Epithelial cell of prostate (primary cell): ENCODE data around the gene TRMT1.
A peak's percentile ranks its signal among the peaks of the same experiment; 100 is the strongest.

Experiments
- DNase-seq: peaks from one replicate; pipeline ENCODE4 v3.0.0-alpha.2; 2011; ENCODE audit warnings: low read depth, low spot score
- H3K27ac ChIP-seq: fragments of 450-650 bp; 2 replicates; pipeline ENCODE4 v1.5.1; 2017; ENCODE audit warnings: mild to moderate bottlenecking

TRMT1 gene

DNA sequence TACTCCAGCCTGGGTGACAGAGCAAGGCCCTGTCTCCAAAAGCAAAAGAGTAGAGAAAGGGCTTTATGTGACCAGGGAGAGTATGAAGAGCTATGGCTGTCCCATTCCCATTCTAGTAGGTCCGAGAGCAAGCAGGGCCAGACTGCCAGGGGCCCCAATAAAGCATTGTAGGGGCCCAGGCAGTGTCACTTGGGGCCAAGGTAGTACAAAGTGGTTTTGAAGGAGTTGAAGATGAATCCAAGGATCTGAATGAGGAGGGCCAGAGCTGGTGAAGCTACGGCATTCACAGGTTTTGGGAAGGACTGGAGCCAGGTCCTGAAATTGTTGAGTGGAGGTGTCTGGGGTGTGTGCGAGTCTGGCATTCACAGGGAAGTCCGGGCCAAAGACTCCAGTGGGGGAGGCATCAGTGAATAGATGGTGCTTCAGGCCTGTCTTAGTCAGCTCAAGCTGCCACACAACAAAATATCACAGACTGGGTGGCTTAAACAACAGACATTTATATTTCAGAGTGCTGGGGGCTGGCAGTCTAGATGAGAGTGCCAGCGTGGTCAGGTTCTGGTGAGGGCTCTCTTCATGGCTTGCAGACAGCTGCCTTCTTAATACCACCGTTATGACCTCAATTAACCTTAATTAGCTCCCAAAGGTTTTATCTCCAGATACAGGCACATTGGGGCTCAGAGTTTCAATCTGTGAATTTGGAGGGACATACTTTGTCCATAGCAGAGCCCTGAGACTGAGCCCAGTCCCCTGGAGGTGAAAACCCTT lies 11.5 kb upstream of the TRMT1 start:
- DNase-seq = no peak
- no peak overlapping the region for H3K27ac ChIP-seq

DNA sequence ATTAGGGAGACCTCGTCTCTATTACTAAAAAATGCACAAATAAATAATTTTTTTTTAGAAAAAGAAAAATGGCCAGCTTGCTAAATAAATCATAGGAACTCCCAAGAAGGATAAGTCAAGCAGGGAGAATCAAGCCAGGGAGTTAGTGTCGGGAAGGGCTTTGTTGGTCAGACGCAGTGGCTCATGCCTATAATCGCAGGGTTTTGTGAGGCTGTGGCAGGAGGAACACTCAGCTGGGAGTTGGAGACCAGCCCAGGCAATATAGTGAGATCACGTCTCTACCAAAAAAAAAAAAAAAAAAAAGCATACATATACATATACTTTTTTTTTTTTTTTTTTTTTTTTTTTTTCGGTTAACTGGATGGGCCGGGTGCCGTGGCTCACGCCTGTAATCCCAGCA lies 10.5 kb upstream of the TRMT1 start:
- no peak for DNase-seq
- no peak overlapping the region for H3K27ac ChIP-seq

DNA sequence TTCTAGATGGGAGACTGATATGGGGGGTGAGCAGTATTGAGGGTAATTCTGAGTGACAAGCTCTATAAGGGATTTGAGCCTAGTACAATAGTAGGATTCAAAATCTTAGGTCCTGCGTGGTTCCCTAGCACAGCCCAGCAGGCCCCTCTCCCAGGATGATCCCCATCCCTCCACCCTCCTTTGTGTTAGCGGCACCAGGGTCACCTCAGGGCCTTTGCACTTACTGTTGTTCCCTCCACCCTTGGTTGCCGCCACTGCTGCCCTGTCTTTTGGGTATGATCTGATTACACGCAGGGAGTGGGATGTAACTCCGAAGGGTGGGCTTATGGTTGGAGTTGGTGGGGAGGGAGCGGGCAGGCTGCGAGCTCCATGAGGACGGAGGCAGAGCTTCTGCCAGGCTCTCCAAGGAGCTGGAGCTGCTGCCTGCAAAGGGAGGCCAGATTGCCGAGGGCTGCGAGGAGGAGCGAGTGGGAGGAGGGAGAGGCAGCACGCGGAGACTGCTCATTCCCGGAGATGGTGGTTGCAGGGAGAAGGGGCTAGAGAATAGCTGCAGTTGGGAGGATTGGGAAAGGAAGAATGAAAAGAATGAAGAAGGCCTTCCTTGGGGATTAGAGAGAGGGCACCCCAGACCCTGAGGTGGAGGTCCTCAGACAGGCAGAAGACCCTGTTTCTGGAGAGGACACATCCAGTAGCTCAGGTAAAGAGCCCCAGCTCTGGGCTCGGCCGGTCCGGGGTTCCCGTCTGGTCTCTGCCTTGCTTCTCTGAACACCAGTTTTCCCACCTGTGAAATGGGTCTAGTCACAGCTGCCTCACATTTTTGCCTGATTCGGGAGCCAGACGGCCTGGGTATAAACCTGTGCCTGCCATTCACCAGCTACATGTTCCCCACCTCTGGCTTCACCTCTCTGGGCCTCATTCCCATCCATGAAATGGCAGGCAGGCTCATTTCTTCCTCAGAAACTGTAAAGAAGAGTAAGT lies 6.7 kb upstream of the TRMT1 start:
- DNase-seq = no peak
- H3K27ac ChIP-seq = no peak overlapping the region

DNA sequence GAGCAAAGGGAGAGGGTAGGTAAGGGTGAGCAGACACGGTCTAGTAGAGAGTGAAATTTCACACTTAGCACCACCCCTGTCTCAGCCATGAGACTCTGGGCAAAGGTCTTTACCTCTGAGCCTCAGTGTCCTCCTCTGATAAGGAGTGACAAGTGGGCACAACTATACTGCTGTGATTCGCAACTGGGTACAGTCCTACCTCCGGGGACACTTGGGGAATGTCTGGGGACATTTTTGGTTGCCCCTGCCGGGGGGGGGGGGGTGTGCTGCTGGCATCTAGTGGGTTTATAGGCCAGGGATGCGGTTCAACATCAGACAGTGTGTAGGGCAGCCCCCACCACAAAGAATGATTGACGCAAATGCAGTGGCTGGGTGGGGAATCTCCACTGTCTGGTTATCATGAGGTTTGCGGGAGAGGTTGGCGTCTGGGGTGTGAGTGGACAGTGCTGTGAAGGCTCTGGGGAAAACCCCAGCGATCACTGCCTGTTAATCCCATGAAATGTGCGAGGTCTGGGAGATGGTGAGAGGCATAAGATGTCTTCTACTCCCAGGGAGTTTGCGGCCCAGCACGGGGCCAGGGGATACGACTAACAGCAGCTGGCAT lies 5.8 kb upstream of the TRMT1 start:
- H3K27ac ChIP-seq = no peak overlapping the region
- DNase-seq = no peak

DNA sequence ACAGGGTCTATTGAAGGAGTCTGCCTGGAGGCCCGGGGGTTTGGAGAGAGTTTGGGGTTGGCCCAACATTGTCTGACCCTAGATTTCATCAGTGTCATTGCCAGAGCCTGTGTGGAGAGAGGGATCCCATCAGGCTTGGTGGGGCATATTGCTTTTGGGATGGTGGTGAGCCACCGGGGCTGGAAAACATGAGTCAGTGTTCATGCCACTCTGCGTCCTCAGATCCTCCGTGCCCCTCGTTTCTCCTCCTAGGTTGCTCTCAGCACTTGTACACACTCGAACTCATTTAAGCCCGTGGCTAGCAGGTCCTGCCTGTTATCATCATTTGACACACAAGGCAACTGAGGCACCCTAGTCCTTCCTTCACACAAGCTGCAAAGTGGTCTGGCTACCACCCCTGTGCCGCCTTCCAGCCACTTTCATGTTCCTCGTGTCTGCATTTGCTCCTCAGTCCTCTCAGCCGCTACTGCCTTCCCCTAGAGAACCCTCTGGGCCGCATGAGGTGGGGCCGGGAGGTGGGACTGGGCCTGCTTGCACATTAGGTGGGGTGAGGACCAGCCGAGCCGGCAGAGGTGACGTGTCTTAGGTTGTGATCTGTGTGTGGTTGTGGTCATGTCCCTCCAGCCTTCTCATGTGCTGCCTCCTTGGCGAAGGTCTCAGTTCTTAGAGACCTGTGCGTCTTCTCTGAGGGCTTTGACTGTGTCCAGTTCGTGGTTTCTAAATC lies 5.2 kb upstream of the TRMT1 start:
- peak overlapping the region; percentile 84 for H3K27ac ChIP-seq
- no peak for DNase-seq

DNA sequence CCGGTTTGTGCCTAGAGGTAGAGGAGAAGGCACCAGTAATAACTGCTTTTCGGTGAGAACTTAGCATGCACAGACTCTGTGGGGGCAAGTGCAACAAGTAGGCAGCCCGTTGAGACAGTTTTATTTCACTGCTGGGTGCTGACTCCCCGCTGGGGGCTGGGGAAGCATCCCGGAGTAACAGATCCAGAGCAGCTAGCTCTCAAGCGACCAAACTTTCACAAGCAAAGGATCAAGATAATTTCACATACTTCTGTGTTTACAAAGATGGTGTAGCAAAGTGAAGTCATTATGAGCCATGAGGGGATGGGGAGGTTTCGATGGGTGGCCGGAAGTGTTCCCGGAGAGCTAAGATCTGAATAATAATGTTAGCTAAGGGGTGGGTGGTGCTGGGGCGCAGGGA lies 4.3 kb upstream of the TRMT1 start:
- DNase-seq = no peak
- H3K27ac ChIP-seq = peak overlapping the region; percentile 84

GRCh38 chr19:13120031-13120430 lies 3.5 kb upstream of the TRMT1 start:
- DNase-seq = no peak
- H3K27ac ChIP-seq = peak overlapping the region; percentile 84

GRCh38 chr19:13119627-13120026 lies 3.1 kb upstream of the TRMT1 start:
- H3K27ac ChIP-seq = peak overlapping the region; percentile 84
- DNase-seq = no peak

- H3K27ac ChIP-seq = peak overlapping the region; percentile 84
- DNase-seq = no peak
These were observed 2.1 kb upstream of the TRMT1 start for GRCh38 chr19:13118424-13119193.

GRCh38 chr19:13117772-13118423 lies 1.4 kb upstream of the TRMT1 start, which contains the start of gene NACC1:
TSS of gene NACC1 (plus strand) at chr19:13118264. CDS start at chr19:13135208, 16,944 bp downstream.
- H3K27ac ChIP-seq = peak within 1 kb of the TSS; percentile 84
- peak; percentile 22 for DNase-seq

DNA sequence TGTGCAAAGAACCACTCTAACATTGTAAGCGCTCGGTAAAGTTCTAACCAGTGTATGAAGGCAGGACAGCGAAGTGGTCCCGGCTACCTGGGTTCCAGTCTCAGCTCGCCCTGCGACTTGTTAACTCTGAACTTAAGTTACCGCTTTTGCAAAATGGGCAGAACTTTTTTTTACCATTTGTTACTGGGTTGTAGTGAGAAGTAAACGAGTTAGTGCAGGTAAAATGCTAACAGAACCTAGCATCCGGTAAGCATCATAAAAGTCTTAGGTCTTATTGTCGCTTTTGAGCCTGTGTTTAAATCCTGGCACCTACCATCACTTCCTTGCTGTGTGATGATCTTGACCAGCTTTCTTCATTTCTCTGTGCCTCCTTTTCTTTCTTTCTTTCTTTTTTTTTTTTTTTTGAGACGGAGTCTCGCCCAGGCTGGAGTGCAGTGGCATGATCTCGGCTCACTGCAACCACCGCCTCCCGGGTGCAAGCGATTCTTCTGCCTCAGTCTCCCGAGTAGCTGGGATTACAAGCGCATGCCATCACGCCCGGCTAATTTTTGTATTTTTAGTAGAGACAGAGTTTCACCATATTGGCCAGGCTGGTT lies 734 bp upstream of the TRMT1 start:
- H3K27ac ChIP-seq = peak overlapping the region; percentile 84
- DNase-seq = no peak

DNA sequence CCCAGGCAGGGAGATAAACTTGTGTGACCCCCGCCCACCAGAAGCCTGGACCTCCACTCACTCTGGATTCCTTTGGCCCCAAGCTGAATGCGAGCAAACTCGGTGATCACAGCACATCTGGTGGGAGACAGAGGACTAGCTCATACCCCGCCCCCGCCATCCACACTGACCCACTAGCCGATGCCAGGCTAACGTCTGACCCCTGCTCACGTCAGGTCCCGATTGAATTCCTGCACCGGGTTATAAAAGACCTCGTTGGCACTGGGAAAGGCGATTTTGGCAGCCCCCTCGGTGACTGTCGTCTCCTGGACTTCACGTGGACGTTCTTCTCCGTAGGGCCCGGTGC lies 631 bp downstream of the TRMT1 start:
- peak overlapping the region; percentile 84 for H3K27ac ChIP-seq

GRCh38 chr19:13112555-13112954 lies 4.0 kb downstream of the TRMT1 start:
- H3K27ac ChIP-seq = no peak overlapping the region

More for the DNA sequence above, 631 bp downstream of the TRMT1 start:
- DNase-seq = no peak

DNA sequence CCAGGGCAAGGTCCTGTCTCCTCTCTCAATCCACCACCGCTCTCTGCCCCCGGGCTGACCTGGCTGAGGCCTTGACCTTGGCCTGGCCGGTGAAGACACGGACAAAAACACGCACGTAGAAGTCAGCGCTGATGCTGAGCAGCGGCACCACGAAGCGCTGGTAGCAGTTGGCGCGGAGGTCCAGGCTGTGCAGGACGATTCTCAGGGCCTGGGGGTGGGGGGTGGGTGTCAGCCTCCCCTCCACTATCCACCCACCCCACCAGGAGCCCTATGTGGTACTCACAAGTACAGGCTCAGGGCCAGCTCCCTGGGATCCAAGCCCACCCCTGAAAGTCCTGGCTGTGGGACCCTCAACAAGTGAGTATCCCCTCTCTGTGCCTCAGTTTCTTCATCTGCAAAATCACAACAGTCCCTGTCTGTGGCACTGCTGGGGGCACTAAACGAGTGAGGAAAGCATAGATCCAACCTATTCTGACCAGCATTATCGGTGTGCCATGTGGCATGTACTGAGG lies 6.4 kb downstream of the TRMT1 start:
- no peak overlapping the region for H3K27ac ChIP-seq
- no peak for DNase-seq

More at GRCh38 chr19:13112555-13112954, 4.0 kb downstream of the TRMT1 start:
- DNase-seq = no peak

DNA sequence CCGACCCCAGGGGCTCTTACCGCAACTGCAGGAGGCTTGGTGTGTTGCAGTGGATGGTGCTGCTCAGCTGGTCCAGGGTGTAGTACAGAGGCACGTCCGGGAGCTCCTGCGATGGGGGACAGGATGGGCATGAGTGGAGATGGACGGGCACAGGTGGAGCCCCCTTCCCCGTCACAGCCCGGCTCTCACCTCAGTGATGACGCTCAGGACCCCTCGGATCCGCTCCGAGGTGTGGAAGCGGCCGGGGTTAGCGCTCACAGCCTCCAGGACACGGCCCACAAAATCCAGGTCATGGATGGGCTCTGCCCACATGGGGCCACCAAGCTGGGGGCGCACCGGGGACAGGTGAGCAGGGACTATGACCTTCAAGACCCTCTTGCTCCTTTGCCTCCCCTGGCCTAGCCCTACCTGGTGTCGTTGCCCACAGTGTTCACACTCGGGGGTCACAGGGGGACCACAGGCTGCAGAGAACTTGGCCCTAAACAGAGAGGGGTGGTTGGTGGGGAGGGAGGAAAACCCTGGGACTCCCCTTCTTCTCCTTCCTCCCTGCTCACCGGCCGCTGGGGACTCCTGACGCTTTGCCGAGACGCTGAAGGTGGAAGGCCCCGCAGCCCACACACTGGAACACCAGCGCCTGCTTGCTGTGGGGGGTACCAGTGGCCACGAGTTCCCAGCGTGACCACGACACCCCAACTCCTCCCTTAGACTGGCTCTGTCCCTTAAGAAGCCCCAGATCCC lies 7.0 kb downstream of the TRMT1 start:
- no peak for DNase-seq

GRCh38 chr19:13104848-13105711 lies 11.5 kb downstream of the TRMT1 start:
- DNase-seq = no peak
- no peak overlapping the region for H3K27ac ChIP-seq

More for the DNA sequence above, 7.0 kb downstream of the TRMT1 start:
- H3K27ac ChIP-seq = no peak overlapping the region
